HL-60 (cell line): ENCODE results near the gene DPCD.
A peak's percentile ranks its signal among the peaks of the same experiment; 100 is the strongest.

Experiments used
- DNase-seq, 2 experiments: peaks; one replicate each; pipeline ENCODE4 v3.0.0-alpha.2; 2010 to 2020; ENCODE audit warnings: low read depth in 1 of 2, low spot score in 1 of 2
- H3K27ac ChIP-seq: fragments of 250-450 bp; sonication (Bioruptor Pico); replicated peaks from 2 replicates; pipeline ENCODE4 v1.5.1; 2020; ENCODE audit warnings: mild to moderate bottlenecking, moderate library complexity
- H3K27me3 ChIP-seq: fragments of 250-450 bp; sonication (Bioruptor Pico); 2 replicates; pipeline ENCODE4 v1.5.1; 2021; ENCODE audit warnings: mild to moderate bottlenecking, moderate library complexity; ENCODE audit not compliant: insufficient read depth, poor library complexity, severe bottlenecking
- H3K4me3 ChIP-seq: replicated peaks from 2 replicates; pipeline ENCODE4 v1.5.1; 2011; ENCODE audit warnings: mild to moderate bottlenecking, control low read depth, low read length; ENCODE audit not compliant: insufficient read depth
- GABPA ChIP-seq: IDR thresholded peaks from 2 replicates; pipeline ENCODE4 v1.6.1; 2012; ENCODE audit warnings: low read depth
- POLR2AphosphoS5 ChIP-seq: IDR thresholded peaks from 2 replicates; pipeline ENCODE4 v1.6.1; 2012; ENCODE audit warnings: low read depth
- SPI1 ChIP-seq: IDR thresholded peaks from 2 replicates; pipeline ENCODE4 v1.6.1; 2012; ENCODE audit warnings: low read depth, mild to moderate bottlenecking, borderline replicate concordance
- TF ChIP-seq, protein P1 (sequence below): IDR thresholded peaks from 2 replicates; pipeline ENCODE4 v1.6.1; 2012; ENCODE audit warnings: low read depth; ENCODE audit not compliant: insufficient replicate concordance
- TF ChIP-seq, protein P2 (sequence below): IDR thresholded peaks from one replicate; pipeline ENCODE4 v1.5.1; 2011; ENCODE audit warnings: low read length, control low read depth, inconsistent platforms; ENCODE audit not compliant: insufficient read depth

The DPCD gene

DNA sequence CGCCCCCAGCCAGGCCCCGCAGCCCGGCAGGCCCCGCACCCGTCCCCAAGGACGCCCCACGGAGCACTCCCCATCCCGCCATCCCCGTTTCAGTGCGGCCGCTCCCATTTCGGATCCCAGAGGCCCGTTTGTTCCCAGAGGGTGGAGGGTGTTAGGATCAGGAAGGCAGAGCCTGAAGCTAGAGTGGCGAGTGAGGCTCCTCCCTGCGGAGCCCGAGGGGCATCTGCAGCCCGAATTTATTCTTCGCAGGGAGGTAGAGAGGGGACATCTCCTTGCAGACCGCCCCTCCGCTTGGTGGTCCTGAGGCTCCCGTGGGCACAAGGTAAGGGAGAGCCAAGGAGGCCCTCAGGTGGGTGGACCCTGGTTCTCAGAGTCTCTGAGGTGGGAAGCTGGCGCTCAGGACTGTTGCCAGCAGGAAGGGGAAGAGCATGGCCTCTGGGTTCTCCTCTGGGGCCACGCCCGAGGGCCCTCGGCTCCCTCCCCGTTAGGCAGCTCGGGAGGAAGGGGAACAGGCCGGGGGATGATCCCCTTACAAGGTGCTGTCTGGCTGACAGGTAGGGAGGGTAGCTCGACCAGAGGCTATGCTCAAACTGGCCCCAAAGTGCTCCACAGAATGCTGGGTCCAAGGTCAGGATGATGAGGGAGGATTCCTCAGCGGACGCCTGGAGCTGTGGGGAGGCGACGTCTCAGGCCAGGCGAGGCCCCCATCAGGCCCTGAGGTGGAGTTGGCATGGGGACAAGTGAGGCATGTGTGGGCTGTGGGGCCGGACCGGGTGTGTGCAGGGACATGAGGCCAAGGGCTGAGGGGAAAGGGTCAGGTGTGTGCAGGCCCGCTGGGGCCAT lies 17.5 kb upstream of the DPCD start:
- TF ChIP-seq, protein P1, sequence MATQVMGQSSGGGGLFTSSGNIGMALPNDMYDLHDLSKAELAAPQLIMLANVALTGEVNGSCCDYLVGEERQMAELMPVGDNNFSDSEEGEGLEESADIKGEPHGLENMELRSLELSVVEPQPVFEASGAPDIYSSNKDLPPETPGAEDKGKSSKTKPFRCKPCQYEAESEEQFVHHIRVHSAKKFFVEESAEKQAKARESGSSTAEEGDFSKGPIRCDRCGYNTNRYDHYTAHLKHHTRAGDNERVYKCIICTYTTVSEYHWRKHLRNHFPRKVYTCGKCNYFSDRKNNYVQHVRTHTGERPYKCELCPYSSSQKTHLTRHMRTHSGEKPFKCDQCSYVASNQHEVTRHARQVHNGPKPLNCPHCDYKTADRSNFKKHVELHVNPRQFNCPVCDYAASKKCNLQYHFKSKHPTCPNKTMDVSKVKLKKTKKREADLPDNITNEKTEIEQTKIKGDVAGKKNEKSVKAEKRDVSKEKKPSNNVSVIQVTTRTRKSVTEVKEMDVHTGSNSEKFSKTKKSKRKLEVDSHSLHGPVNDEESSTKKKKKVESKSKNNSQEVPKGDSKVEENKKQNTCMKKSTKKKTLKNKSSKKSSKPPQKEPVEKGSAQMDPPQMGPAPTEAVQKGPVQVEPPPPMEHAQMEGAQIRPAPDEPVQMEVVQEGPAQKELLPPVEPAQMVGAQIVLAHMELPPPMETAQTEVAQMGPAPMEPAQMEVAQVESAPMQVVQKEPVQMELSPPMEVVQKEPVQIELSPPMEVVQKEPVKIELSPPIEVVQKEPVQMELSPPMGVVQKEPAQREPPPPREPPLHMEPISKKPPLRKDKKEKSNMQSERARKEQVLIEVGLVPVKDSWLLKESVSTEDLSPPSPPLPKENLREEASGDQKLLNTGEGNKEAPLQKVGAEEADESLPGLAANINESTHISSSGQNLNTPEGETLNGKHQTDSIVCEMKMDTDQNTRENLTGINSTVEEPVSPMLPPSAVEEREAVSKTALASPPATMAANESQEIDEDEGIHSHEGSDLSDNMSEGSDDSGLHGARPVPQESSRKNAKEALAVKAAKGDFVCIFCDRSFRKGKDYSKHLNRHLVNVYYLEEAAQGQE: no peak
- TF ChIP-seq SPI1: no peak
- TF ChIP-seq, protein P2, sequence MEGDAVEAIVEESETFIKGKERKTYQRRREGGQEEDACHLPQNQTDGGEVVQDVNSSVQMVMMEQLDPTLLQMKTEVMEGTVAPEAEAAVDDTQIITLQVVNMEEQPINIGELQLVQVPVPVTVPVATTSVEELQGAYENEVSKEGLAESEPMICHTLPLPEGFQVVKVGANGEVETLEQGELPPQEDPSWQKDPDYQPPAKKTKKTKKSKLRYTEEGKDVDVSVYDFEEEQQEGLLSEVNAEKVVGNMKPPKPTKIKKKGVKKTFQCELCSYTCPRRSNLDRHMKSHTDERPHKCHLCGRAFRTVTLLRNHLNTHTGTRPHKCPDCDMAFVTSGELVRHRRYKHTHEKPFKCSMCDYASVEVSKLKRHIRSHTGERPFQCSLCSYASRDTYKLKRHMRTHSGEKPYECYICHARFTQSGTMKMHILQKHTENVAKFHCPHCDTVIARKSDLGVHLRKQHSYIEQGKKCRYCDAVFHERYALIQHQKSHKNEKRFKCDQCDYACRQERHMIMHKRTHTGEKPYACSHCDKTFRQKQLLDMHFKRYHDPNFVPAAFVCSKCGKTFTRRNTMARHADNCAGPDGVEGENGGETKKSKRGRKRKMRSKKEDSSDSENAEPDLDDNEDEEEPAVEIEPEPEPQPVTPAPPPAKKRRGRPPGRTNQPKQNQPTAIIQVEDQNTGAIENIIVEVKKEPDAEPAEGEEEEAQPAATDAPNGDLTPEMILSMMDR: no peak
- TF ChIP-seq POLR2AphosphoS5: no peak
- no peak for TF ChIP-seq GABPA
- Histone ChIP-seq H3K4me3 (peak overlapping the region; percentile 62), H3K27me3 (peaks cover 30% of the 10 kb centered on the region), H3K27ac (no peak overlapping the region; the same call in 1 of the 2 replicates)
- DNase-seq: peak; percentile 52 to 54

DNA sequence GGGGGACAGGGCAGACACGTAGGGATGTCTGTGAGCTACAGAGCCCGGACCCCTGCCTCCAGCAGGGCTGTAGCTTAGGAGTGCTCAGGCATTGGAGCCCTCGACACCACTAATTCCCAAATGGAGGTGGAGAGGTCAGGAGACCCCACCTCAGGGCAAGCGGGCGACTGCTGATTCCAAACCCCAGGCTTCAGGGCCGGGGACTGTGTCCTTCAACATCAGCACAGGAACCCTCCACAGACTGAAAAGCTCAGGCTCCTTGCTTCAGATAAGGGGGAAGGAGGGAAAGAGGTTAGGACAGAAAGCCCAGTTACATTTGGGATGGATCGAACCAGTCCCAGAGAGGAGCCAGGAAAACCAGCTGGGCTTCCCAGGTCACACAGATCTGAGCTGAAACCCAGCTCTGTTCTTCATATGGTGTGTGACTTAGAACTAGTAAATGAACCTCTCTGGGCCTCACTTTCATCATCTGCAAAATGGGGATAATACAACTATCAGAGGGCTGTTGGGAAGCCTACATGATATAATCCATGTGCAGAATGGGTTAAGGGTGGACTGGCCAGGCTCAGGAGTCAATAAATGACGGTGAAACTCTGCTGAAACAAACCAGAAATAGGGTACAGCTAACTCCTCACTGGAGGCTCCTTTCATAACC lies 16.7 kb upstream of the DPCD start:
- DNase-seq: no peak
- Histone ChIP-seq H3K27me3 (peaks cover 23% of the 10 kb centered on the region), H3K4me3 (no peak overlapping the region), H3K27ac (no peak overlapping the region)
- TF ChIP-seq, protein P2: no peak

DNA sequence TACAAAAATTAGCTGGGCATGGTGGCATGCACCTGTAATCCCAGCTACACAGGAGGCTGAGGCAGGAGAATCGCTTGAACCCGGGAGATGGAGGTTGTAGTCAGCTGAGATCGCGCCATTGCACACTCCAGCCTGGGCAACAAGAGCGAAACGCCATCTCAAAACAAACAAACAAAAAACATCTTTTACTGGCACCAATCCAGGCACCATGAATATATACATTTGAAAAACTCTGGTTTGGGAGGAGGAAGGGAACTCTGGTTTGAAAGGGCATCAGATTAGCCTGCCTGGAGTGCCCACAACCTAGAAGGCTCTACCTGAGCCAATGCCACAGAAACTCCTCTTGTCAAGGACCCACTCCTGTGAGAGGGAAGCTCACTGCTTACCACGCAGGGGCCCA lies 16.0 kb upstream of the DPCD start:
- Histone ChIP-seq H3K27me3 (peaks cover 18% of the 10 kb centered on the region), H3K27ac (no peak overlapping the region), H3K4me3 (no peak overlapping the region)
- TF ChIP-seq, protein P2: no peak
- TF ChIP-seq POLR2AphosphoS5 (no peak), SPI1 (no peak), GABPA (no peak)
- TF ChIP-seq, protein P1: no peak
- DNase-seq: no peak
